Activated CD4-positive, alpha-beta T cell treated with anti-CD3 and anti-CD28 coated beads, Interleukin-2, amount 50 U/mL, for 1 hour (primary cell): Measurements from ENCODE around the gene ENPP1.

Experiments used
- DNase-seq: peaks from one replicate; pipeline ENCODE4 v3.0.0-alpha.2; 2020

Gene ENPP1

GRCh38 chr6:131807644-131808459, at the start of gene ENPP1:
Gene ENPP1, plus strand, starts transcription at chr6:131808020. Its CDS starts 16 bp downstream, at chr6:131808036.
- peak; percentile 23 for DNase-seq

- no peak for DNase-seq
Measured at GRCh38 chr6:131758920-131759319, 48.9 kb upstream of the ENPP1 start.

- no peak for DNase-seq
Measured at GRCh38 chr6:131761060-131761761, 46.6 kb upstream of the ENPP1 start.

- no peak for DNase-seq
Measured at GRCh38 chr6:131761762-131762067, 46.1 kb upstream of the ENPP1 start.

- no peak for DNase-seq
Measured at GRCh38 chr6:131762984-131763383, 44.8 kb upstream of the ENPP1 start.

- DNase-seq: no peak
Measured at GRCh38 chr6:131763749-131764148, 44.1 kb upstream of the ENPP1 start.

- no peak for DNase-seq
Measured at GRCh38 chr6:131764350-131764749, 43.5 kb upstream of the ENPP1 start.

GRCh38 chr6:131765081-131765803, 42.6 kb upstream of the ENPP1 start:
- DNase-seq: no peak

GRCh38 chr6:131765804-131766135, 42.0 kb upstream of the ENPP1 start:
- DNase-seq: no peak

- DNase-seq: no peak
Measured at GRCh38 chr6:131766631-131767030, 41.2 kb upstream of the ENPP1 start.

- DNase-seq: no peak
Measured at GRCh38 chr6:131768964-131769363, 38.9 kb upstream of the ENPP1 start.

- no peak for DNase-seq
Measured at GRCh38 chr6:131769385-131770141, 38.3 kb upstream of the ENPP1 start.

- DNase-seq: no peak
Measured at GRCh38 chr6:131770776-131771175, 37.0 kb upstream of the ENPP1 start.

GRCh38 chr6:131773284-131773950, 34.4 kb upstream of the ENPP1 start:
- DNase-seq: no peak

- no peak for DNase-seq
Measured at GRCh38 chr6:131775886-131776285, 31.9 kb upstream of the ENPP1 start.

GRCh38 chr6:131776985-131777384, 30.8 kb upstream of the ENPP1 start:
- DNase-seq: no peak

GRCh38 chr6:131778169-131778568, 29.7 kb upstream of the ENPP1 start:
- DNase-seq: no peak

- DNase-seq: no peak
Measured at GRCh38 chr6:131779304-131779703, 28.5 kb upstream of the ENPP1 start.

- no peak for DNase-seq
Measured at GRCh38 chr6:131780600-131780999, 27.2 kb upstream of the ENPP1 start.

GRCh38 chr6:131781687-131782086, 26.1 kb upstream of the ENPP1 start:
- DNase-seq: no peak

- no peak for DNase-seq
Measured at GRCh38 chr6:131782764-131783163, 25.1 kb upstream of the ENPP1 start.

GRCh38 chr6:131784561-131784960, 23.3 kb upstream of the ENPP1 start:
- DNase-seq: no peak

- no peak for DNase-seq
Measured at GRCh38 chr6:131787079-131787478, 20.7 kb upstream of the ENPP1 start.
